ENCODE results near the gene ARHGEF25.

GRCh38 chr12:57564178-57564740 is 47.0 kb upstream of the ARHGEF25 start:
- no peak for TF ChIP-seq POLR2A (IDR thresholded peaks at IDR 0.05)
- no peak for TF ChIP-seq CTCF (IDR thresholded peaks at IDR 0.05)
- no peak for TF ChIP-seq EP300 (IDR thresholded peaks at IDR 0.05)

Measured in upper lobe of left lung (tissue), 4 donors.